Stimulated activated CD4-positive, alpha-beta T cell treated with anti-CD3 and anti-CD28 coated beads, Interleukin-4, amount 100 ng/mL, for 1 hour (primary cell): ENCODE results near the gene CD83.
"Not testable (repeated sequence)": the region's sequence is repeated elsewhere in the genome, so short reads cannot be mapped to it uniquely, and the experiment has no call there.

Experiments used
- DNase-seq: peaks from one replicate; pipeline ENCODE4 v3.0.0-alpha.2; 2020

CD83 gene

GRCh38 chr6:14117158-14118090 is at the start of gene CD83:
Gene CD83 (plus strand): TSS chr6:14117772. CDS start chr6:14117812, 40 bp downstream.
- DNase-seq: peak; percentile 82

- DNase-seq: no peak
Measured at GRCh38 chr6:14068133-14068532, 49.4 kb upstream of the CD83 start.

- DNase-seq: no peak
Measured at GRCh38 chr6:14068623-14069022, 48.9 kb upstream of the CD83 start.

GRCh38 chr6:14070457-14070856 is 47.1 kb upstream of the CD83 start:
- DNase-seq: no peak

- DNase-seq: no peak
Measured at GRCh38 chr6:14072084-14072483, 45.5 kb upstream of the CD83 start.

GRCh38 chr6:14073561-14074354 is 43.8 kb upstream of the CD83 start:
- DNase-seq: not testable (repeated sequence)

- no peak for DNase-seq
Measured at GRCh38 chr6:14074476-14075094, 43.0 kb upstream of the CD83 start.

GRCh38 chr6:14075095-14075503 is 42.5 kb upstream of the CD83 start:
- DNase-seq: no peak

GRCh38 chr6:14077193-14077867 is 40.2 kb upstream of the CD83 start:
- no peak for DNase-seq

GRCh38 chr6:14079433-14079832 is 38.1 kb upstream of the CD83 start:
- DNase-seq: peak; percentile 39

GRCh38 chr6:14079971-14080370 is 37.6 kb upstream of the CD83 start:
- DNase-seq: no peak

GRCh38 chr6:14081126-14081525 is 36.4 kb upstream of the CD83 start:
- DNase-seq: no peak

GRCh38 chr6:14082771-14083170 is 34.8 kb upstream of the CD83 start:
- no peak for DNase-seq

GRCh38 chr6:14083262-14083661 is 34.3 kb upstream of the CD83 start:
- DNase-seq: no peak

GRCh38 chr6:14083751-14084150 is 33.8 kb upstream of the CD83 start:
- no peak for DNase-seq

GRCh38 chr6:14084388-14084787 is 33.2 kb upstream of the CD83 start:
- DNase-seq: no peak

- no peak for DNase-seq
Measured at GRCh38 chr6:14085176-14085787, 32.3 kb upstream of the CD83 start.

GRCh38 chr6:14086701-14087100 is 30.9 kb upstream of the CD83 start:
- no peak for DNase-seq

GRCh38 chr6:14088600-14089192 is 28.9 kb upstream of the CD83 start:
- no peak for DNase-seq

GRCh38 chr6:14089224-14089623 is 28.3 kb upstream of the CD83 start:
- no peak for DNase-seq

GRCh38 chr6:14091339-14091978 is 26.1 kb upstream of the CD83 start:
- DNase-seq: no peak
